ENCODE data around the gene F3.

DNA sequence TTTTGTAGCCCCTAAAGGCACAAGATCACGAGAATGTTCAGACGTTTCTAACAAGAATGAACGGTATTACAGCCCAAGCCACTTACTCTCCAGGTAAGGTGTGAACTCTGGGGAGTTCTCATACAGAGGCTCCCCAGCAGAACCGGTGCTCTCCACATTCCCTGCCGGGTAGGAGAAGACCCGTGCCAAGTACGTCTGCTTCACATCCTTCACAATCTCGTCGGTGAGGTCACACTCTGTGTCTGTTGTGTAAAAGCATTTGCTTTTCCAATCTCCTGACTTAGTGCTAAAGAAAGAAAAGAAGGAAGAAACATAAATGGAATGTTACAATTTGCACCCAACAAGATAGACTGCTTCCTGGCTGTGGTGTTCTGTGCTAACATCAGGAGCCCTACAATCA, 5.7 kb downstream of the F3 start:
- no peak for TF ChIP-seq POLR2A (IDR thresholded peaks at IDR 0.05; ENCODE audit: low read length)
- no peak for TF ChIP-seq GATA1 (IDR thresholded peaks at IDR 0.05; ENCODE audit: low read depth, low read length)
